Liver (tissue), 9 donors: ENCODE data around the gene APOA5. TPM values are rescaled to one million over a fixed set of nuclear protein-coding genes. Genes with fewer than 3 reads are reported as not detected.

Source experiments
- DNase-seq: peaks from one replicate; pipeline ENCODE4 v3.0.0-alpha.2; 2017; ENCODE audit warnings: low spot score
- H3K27ac ChIP-seq, 2 donors: one replicate each; pipeline ENCODE4 v1.7.0; 2013; ENCODE audit warnings: inconsistent platforms in 2 of 2, low read length in 2 of 2, control low read depth in 1 of 2, low read depth in 1 of 2, mild to moderate bottlenecking in 1 of 2
- H3K27me3 ChIP-seq, 4 donors: one replicate each; pipeline versions ENCODE4 v1.6.1 to v1.7.0; 2013; ENCODE audit warnings: low read length in 3 of 4, inconsistent platforms in 1 of 4, mild to moderate bottlenecking in 1 of 4, moderate library complexity in 1 of 4; ENCODE audit not compliant: control insufficient read depth in 4 of 4, insufficient read depth in 4 of 4
- H3K36me3 ChIP-seq, 4 donors: one replicate each; pipeline versions ENCODE4 v1.6.1 to v1.7.0; 2013; ENCODE audit warnings: low read length in 3 of 4, mild to moderate bottlenecking in 3 of 4, low read depth in 1 of 4, moderate library complexity in 1 of 4; ENCODE audit not compliant: control insufficient read depth in 4 of 4, insufficient read depth in 3 of 4
- H3K4me1 ChIP-seq, 4 donors: one replicate each; pipeline versions ENCODE4 v1.6.1 to v1.7.0; 2013; ENCODE audit warnings: low read length in 3 of 4, mild to moderate bottlenecking in 3 of 4, moderate library complexity in 1 of 4; ENCODE audit not compliant: control insufficient read depth in 4 of 4, insufficient read depth in 4 of 4
- H3K4me3 ChIP-seq, 3 donors: one replicate each; pipeline versions ENCODE4 v1.6.1 to v1.7.0; 2013; ENCODE audit warnings: low read length in 3 of 3, control low read depth in 1 of 3, low read depth in 1 of 3, mild to moderate bottlenecking in 1 of 3
- H3K9ac ChIP-seq, 2 donors: one replicate each; pipeline ENCODE4 v1.7.0; 2013; ENCODE audit warnings: low read length in 2 of 2, mild to moderate bottlenecking in 2 of 2, moderate library complexity in 2 of 2, control low read depth in 1 of 2, low read depth in 1 of 2
- H3K9me3 ChIP-seq, 4 donors: one replicate each; pipeline versions ENCODE4 v1.6.1 to v1.7.0; 2013; ENCODE audit warnings: low read length in 3 of 4; ENCODE audit not compliant: control insufficient read depth in 4 of 4
- CTCF ChIP-seq: fragments of 150-350 bp; IDR thresholded peaks from 2 replicates; pipeline ENCODE4 v1.5.1; 2017; ENCODE audit warnings: improper control_type of control experiment, low read depth, low read length; ENCODE audit not compliant: missing input control
- FOXA1 ChIP-seq: IDR thresholded peaks from 2 replicates; pipeline ENCODE4 v1.6.1; 2016; ENCODE audit warnings: antibody characterized with exemption
- FOXA2 ChIP-seq: IDR thresholded peaks from 2 replicates; pipeline ENCODE4 v1.6.1; 2016; ENCODE audit warnings: antibody characterized with exemption
- HNF4A ChIP-seq, 2 donors: conservative IDR thresholded peaks; 2 replicates each; pipeline ENCODE4 v1.6.1; 2016; ENCODE audit warnings: antibody characterized with exemption in 2 of 2, mild to moderate bottlenecking in 2 of 2
- JUND ChIP-seq, 2 donors: IDR thresholded peaks; 2 replicates each; pipeline ENCODE4 v1.6.1; 2016; ENCODE audit warnings: antibody characterized with exemption in 2 of 2
- MAX ChIP-seq: IDR thresholded peaks from 2 replicates; pipeline ENCODE4 v1.6.1; 2016; ENCODE audit warnings: antibody characterized with exemption
- RAD21 ChIP-seq, 2 donors: IDR thresholded peaks; 2 replicates each; pipeline ENCODE4 v1.6.1; 2016; ENCODE audit warnings: antibody characterized with exemption in 2 of 2, mild to moderate bottlenecking in 2 of 2
- RXRA ChIP-seq, 2 donors: IDR thresholded peaks; 2 replicates each; pipeline ENCODE4 v1.6.1; 2017 to 2018; ENCODE audit warnings: antibody characterized with exemption in 2 of 2, mild to moderate bottlenecking in 1 of 2
- SP1 ChIP-seq: IDR thresholded peaks from 2 replicates; pipeline ENCODE4 v1.6.1; 2018; ENCODE audit warnings: antibody characterized with exemption, mild to moderate bottlenecking
- TAF1 ChIP-seq: conservative IDR thresholded peaks from 2 replicates; pipeline ENCODE4 v1.6.1; 2016; ENCODE audit warnings: antibody characterized with exemption, mild to moderate bottlenecking
- YY1 ChIP-seq: IDR thresholded peaks from 2 replicates; pipeline ENCODE4 v1.6.1; 2016; ENCODE audit warnings: antibody characterized with exemption, mild to moderate bottlenecking
- WGBS: extraction: QIAGEN DNeasy Blood & Tissue Kit; methylation state at CpG from one replicate; pipeline ENCODE4 v1.1.7; 2013; 5-methylcytosine and 5-hydroxymethylcytosine counted together
- polyA plus RNA-seq, 2 donors: library from polyadenylated mRNA; stranded (reverse) in 1 of 2; unstranded in 1 of 2; fragments of 200-250 nt in 1 of 2; fragments of >200 nt in 1 of 2; fragmentation: Nextera tagmentation in 1 of 2; extraction: Ambion mirVana in 1 of 2; gene quantifications; one replicate each; pipeline versions ENCODE4 v1.2.1 to v1.2.3, GENCODE V29; 2013 to 2015
- total RNA-seq, 2 donors: library from RNA; depleted of rRNA; stranded (reverse); fragments of >200 nt; gene quantifications; one replicate each; pipeline ENCODE4 v1.2.3, GENCODE V29; 2014
- TF ChIP-seq, protein P1 (sequence below): IDR thresholded peaks from 2 replicates; pipeline ENCODE4 v1.6.1; 2016; ENCODE audit warnings: antibody characterized with exemption
- donor health status: healthy.
- donor health status: healthy.
- donor health status: healthy.
- donor health status: healthy.
- donor health status: healthy.

APOA5 gene
- total and polyA plus RNA-seq, 4 donors, result 7.3 to 1,045 (median 739) TPM

- Histone ChIP-seq H3K27ac (peak overlapping the region; percentile 83 to 88), H3K4me3 (peak overlapping the region in 1 of 3 donors; percentile 1), H3K9ac (peak overlapping the region in 1 of 2 donors; percentile 38), H3K27me3 (no peaks in the 10 kb centered on the region), H3K36me3 (no peaks in the 10 kb centered on the region), H3K4me1 (peaks cover 25 to 52% (median 34%) of the 10 kb centered on the region in 4 donors), H3K9me3 (no peaks in the 10 kb centered on the region)
- 38% methylated on average over 22 of the region's 22 CpGs for WGBS
- TF ChIP-seq SP1 (peak; percentile 5), CTCF (no peak), FOXA2 (peak; percentile 10), JUND (IDR thresholded peaks at IDR 0.05) (peak in 1 of 2 donors; percentile 83), HNF4A (conservative IDR thresholded peaks at IDR 0.05) (peak; percentile 70 to 91), RXRA (IDR thresholded peaks at IDR 0.05) (peak; percentile 59 to 84)
- TF ChIP-seq, protein P1, sequence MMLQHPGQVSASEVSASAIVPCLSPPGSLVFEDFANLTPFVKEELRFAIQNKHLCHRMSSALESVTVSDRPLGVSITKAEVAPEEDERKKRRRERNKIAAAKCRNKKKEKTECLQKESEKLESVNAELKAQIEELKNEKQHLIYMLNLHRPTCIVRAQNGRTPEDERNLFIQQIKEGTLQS, result no peak
- no peak for DNase-seq
Observed at GRCh38 chr11:116825854-116826750, 34.4 kb upstream of the APOA5 start.

- no peak for DNase-seq
- no peaks in the 10 kb centered on the region for H3K27me3 ChIP-seq
- 38% methylated on average over 5 of the region's 5 CpGs for WGBS
- no peak overlapping the region for H3K4me3 ChIP-seq
- no peaks in the 10 kb centered on the region for H3K36me3 ChIP-seq
- H3K27ac ChIP-seq, result peak overlapping the region; percentile 83 to 88
- H3K4me1 ChIP-seq, result peaks cover 25 to 50% (median 34%) of the 10 kb centered on the region in 4 donors
- H3K9me3 ChIP-seq, result no peaks in the 10 kb centered on the region
- TF ChIP-seq CTCF (peak; percentile 23), FOXA1 (no peak), TAF1 (peak; percentile 36), RXRA (IDR thresholded peaks at IDR 0.05) (peak in 1 of 2 donors; percentile 22), HNF4A (conservative IDR thresholded peaks at IDR 0.05) (peak; percentile 26 to 27), RAD21 (IDR thresholded peaks at IDR 0.05) (peak; percentile 62 to 70), MAX (no peak), YY1 (peak; percentile 16)
- no peak overlapping the region for H3K9ac ChIP-seq
Observed at GRCh38 chr11:116825434-116825833, 33.8 kb upstream of the APOA5 start.
